GM21529 (cell line): ENCODE data around the gene CPA5.
"Not testable (repeated sequence)": the region's sequence is repeated elsewhere in the genome, so short reads cannot be mapped to it uniquely, and the experiment has no call there.

Experiments used
- ATAC-seq: cut with Tn5 transposase; IDR thresholded peaks from one replicate; pipeline ENCODE4 v1.9.1; 2021; ENCODE audit not compliant: unreplicated experiment

The CPA5 gene

GRCh38 chr7:130344271-130344866 is at the start of gene CPA5:
CPA5 (plus strand) TSS chr7:130344816; CDS start chr7:130346486, 1,670 bp downstream.
- no peak for ATAC-seq

DNA sequence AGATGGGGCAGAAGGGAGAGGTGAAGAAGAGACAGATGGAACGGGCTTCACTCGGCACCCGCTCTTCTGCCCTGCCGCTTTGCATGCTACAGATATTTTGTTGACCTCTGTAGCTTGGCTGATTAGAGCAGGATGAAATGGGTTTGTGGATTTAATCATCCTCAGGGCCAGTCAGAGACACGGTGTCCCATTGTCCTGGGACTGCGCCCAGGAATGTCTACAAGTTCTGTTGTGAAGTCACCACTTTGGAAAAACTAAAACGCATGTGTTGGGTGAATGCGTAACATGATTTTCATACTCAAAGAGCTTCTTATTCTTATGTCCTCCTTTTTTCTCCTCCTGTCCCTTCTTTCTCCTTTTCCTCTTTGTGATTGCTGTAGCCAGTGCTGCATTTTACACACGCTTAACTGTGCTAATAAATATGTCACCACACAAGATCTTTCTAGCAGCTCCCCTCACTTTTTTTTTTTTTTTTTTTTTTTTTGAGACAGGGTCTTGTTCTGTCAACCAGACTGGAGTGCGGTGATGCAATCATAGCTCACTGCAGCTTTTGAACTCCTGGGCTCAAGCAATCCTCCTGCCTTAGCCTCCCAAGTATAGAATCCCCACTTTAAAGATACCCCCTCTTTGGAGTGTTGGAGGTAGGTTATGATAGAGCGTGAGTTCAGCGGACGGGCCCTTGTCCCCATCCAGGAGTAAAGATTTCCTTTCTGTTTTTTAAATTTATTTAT is 48.2 kb upstream of the CPA5 start:
- no peak for ATAC-seq

- no peak for ATAC-seq
Measured at GRCh38 chr7:130297628-130298543, 46.7 kb upstream of the CPA5 start.

DNA sequence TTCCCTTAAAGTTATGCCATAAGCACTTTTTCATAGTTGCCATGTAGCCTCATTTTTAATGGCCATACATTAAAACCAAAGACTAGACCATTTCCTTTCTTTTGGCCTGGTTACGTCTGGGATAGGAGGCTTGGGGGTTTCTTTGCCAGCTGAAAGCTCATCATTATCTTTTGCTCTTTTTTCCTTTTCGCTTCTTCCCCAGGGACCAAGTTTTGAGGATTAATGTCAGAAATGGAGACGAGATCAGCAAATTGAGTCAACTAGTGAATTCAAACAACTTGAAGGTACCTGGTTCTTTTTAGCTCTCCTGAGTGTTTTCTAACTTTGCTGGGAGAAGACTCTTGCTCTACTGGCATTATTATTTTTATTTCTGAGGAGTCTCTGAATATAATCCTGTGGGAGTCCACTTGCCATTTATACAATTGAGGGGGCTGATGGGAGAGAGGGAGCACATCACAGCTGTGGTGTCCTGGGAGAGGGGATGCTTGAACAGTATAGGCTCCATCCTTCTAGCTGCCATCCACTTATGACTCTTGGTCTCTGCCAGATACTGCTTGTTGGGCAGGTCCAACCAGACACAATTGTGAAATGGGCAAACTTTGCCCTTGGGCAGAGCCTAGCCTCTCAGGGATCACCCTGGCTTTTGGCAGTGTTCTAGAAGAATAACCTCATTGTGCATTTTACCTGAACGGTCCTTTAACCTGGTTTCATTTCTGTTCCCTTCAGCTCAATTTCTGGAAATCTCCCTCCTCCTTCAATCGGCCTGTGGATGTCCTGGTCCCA is 45.9 kb upstream of the CPA5 start:
- no peak for ATAC-seq

DNA sequence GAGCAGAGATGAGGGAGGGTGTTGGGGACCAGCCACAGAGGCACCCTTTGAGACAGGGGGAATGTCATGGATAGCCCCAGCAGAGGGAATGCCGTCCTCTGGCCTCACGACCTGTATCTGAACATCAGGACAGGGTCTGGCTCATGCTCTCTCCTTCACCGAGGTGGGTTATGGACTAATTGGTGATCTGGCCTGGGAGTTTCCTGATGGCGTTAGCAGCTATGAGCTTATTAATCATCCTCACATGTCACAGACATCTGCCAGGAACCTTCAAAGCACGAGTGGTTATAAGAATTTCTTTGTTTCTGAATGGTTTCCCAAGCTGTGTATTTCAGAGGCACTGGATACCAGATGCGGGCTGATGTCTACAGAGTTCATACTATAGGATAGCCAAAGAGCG is 44.8 kb upstream of the CPA5 start:
- no peak for ATAC-seq

GRCh38 chr7:130301501-130302020 is 43.1 kb upstream of the CPA5 start:
- no peak for ATAC-seq

DNA sequence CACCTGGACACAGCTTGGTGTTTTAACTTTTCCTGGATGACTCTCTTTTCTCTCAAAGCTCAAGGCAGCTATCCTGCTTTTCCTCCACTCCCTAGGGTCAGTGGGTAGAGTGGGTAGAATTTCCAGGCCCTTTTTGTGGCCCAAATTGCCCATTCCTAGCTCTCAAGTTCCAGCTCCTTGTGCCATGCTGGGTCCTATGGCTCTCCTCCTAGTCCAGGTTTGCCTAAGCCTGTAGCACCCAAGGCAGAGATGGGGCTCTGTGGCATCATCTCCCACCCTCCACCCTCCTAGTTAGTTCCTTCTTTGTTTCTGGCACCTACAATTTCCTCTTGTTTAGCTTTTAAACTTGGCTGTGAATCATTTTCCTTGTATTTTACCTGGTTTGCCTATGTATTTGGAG is 42.0 kb upstream of the CPA5 start:
- no peak for ATAC-seq

DNA sequence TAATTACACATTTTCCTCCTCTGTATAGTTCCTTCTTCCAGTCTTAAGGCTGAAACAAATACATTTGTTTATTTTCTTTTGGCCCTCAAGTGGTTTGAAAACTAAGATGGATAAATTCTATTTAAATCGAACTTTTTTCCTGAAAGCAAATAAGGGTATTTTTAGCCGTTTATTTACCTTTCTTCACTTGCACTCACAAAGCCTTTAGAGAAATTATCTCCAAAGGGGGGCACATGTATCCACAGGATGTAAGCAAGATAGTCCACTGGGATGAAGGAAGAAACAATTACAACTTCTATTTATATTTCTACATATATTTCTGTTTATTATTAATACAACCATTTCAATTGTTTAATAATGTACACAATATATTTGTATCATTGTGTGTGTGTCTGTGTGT is 41.5 kb upstream of the CPA5 start:
- ATAC-seq: no peak

GRCh38 chr7:130303551-130303950 is 41.1 kb upstream of the CPA5 start:
- no peak for ATAC-seq

DNA sequence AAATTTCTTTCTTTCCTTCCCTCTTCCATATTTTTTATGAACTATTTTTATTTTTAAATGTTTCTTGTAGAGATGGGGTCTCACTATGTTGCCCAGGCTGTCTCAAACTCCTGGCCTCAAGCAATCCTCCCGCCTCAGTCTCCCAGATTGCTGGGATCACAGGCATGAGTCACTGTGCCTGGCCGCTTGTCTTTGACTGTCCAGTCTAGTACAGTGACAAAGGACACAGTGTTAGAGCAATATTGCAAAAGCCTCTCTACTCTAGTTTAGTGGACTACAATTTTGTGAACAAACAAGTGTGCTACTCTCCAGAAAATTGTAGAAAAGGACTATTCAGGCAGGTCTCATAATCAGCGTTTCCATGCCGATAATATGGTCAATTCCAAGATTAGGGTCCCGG is 40.6 kb upstream of the CPA5 start:
- no peak for ATAC-seq

DNA sequence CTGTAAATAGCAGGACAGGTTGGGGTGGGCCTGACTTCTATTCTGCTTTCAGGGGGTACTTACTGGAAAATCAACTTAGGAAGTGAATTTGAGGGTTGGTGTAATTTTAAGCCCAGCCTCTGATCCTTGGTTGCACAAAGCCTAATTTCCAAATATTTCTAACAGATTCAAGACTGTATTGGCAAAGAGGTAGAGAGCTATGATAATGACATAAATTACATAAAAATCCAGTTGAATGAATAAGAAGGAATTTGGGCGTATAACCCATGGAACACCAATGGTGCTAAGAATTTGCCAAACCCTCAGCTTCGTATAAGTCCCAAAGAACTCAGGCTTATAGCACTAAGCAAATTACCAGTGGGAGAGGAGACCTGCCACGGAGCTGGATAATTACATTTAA is 39.7 kb upstream of the CPA5 start:
- no peak for ATAC-seq

- no peak for ATAC-seq
Measured at GRCh38 chr7:130305433-130306042, 39.1 kb upstream of the CPA5 start.

- no peak for ATAC-seq
Measured at GRCh38 chr7:130309986-130310385, 34.6 kb upstream of the CPA5 start.

DNA sequence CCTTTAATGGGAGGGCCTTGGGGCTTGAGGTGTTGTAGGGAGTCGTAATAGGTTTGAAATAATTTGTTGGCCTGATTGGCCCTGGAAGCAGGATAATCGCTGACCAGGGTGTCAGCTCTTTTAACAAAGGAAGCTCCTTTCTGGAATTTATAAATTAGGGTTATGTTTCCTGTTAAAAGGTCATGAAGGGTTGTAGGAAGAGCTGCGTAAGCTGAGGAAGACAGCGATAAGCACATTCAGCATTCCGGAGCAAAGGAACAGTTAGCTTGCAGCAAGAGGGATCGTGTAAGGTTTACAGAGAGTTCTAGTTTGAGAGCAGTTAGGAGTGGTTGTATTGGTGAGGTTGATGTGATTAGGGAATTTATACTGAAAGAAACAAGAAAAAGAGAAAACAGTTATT is 30.3 kb upstream of the CPA5 start:
- ATAC-seq: no peak

DNA sequence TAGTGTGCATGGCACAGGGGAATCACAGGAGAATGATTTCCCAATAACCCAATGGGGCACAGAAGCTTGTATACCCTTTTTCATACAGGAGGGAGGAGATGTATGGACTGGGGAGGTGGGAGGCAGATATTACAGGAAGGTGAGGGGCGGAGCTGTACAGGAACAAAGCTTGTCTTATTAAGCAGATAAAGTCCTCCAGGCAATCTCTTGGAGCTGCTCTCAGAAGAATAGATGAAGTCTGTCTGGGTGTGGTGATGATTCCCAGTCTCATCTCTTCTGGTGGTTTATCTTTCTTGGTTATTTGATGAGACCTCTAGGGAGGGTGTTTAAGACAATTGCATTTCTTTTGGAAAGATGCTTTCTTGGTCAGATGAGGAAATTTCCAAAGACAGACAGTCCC is 25.1 kb upstream of the CPA5 start:
- no peak for ATAC-seq

- ATAC-seq: not testable (repeated sequence)
Measured at GRCh38 chr7:130321542-130322229, 22.9 kb upstream of the CPA5 start.

- no peak for ATAC-seq
Measured at GRCh38 chr7:130322615-130323014, 22.0 kb upstream of the CPA5 start.

DNA sequence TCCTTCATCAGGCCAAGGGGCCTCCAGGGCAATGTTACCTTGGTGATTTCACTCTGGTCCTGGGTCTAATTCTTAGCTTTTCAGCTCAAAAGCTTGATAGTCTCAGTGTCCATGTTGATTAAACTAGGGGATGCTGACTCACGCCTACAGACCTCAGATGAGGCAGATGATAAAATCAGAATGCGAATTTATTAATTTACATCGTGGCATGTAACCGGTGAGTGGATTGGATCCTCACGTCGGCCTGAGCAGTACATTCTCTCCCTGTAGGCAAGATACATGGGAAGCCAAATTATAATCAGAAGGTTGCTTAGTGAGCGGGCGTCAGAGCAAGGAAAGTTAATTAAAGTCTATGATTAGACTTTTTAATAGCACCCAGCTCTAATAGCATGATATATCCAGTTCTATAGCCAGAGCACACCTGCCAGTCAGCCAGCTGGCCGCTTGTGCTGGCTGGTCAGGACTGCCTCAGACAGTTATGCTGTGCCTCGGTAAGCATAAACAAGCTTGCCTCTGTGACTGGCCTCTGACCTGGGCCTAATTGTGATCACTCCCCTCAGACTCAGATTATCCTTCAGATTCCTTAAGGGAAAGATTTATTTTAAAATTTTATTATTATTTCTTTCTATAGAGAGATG is 20.2 kb upstream of the CPA5 start:
- no peak for ATAC-seq

GRCh38 chr7:130329681-130330080 is 14.9 kb upstream of the CPA5 start:
- no peak for ATAC-seq
